Left cardiac atrium (tissue), 4 donors: Measurements from ENCODE around the gene XXYLT1. TPM values are rescaled to one million over a fixed set of nuclear protein-coding genes. Genes with fewer than 3 reads are reported as not detected.

Source experiments
- ATAC-seq, 2 donors: fragments of 200-7000 bp; cut with Tn5 transposase; one replicate each; pipeline ENCODE4 v1.9.1; 2020; ENCODE audit warnings: mild to moderate bottlenecking in 2 of 2, moderate library complexity in 2 of 2
- DNase-seq: peaks from one replicate; pipeline ENCODE4 v3.0.0-alpha.2; 2020
- intact Hi-C, 2 donors: fragments of 100-400 bp; cut with DNase I; formaldehyde crosslinking; loops; one replicate each; pipeline versions ENCODE4 v1.14.1 to v1.15.1; 2022 to 2023
- total RNA-seq, 2 donors: library from RNA; stranded (reverse); fragmentation: NEBNext Ultra II Directional; extraction: Animal tissue kit (Norgen Biotek cat#: 25700); gene quantifications; one replicate each; pipeline ENCODE4 v1.2.1, GENCODE V29; 2021
- donor health status: DM: no; HTN: yes; CAD: no.
- donor health status: DM: no; HTN: yes; CAD: no; lungs with severe emphysema.
- donor health status: DM: yes; HTN: yes; CAD: no.
- donor health status: Dilated cardiomyopathy.

Gene XXYLT1
- total RNA-seq, 2 donors from 2014 or later, result 4.2 to 8.8 TPM

DNA sequence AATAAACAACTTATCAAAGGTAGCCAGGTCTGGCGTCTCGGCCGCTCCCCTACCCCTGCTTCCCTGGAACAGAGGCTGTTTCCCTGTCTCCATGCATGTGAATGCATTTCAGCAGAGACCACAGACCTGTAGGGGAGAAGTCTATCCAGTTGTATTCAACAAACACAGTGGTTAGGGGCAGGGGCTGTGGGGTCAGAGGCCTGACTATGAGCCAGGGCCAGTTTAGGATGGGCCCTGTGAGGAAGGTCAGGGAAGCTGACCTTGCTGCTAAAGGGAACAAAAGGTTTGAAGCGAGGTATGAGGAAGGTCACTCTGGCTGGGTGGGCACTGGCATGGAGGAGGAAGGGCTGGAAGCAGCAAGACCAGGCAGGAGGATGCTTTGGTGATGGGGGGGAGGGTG lies 184.6 kb downstream of the XXYLT1 start:
- intact Hi-C loops, result no loop called here
- DNase-seq (peak; percentile 7), ATAC-seq (no peak)

DNA sequence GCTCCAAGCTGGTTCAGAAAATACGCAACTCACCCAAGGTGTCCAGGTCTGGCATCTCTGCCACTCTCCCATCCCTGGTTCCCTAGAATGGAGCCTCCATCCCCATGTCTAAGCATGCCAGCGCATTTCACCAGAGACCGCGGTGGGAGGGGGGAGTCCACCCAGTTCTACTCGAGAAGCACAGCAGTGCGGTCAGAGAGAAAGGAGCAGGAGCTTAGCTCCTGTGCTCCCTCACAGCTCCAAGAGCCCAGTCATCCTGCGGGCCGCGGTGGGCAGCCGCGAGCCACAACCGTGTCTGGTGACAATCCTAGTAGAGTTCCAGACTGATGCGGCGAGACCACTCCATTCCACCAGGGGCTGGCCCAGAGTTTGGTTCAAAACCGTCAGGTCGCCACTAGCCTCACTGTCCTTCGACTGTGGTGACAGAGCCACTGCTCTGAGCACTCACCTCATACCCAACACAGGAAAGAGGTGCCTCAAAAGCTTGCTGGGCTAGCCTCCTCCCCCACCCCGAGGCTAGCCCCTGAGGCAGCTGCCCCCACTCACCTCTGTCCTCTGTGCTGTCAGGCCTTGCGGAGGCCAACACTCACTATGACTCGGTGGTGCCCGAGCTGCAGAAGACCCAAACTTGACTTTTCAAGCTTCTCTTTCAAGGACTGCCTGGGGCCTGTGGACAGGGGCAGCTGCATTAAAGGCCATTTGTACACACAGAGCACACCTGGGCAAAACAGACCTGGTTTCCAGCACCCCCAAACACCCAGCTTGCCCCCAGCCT lies 185.4 kb downstream of the XXYLT1 start:
- ATAC-seq (no peak), DNase-seq (peak; percentile 10)
- intact Hi-C loops, result no loop called here

DNA sequence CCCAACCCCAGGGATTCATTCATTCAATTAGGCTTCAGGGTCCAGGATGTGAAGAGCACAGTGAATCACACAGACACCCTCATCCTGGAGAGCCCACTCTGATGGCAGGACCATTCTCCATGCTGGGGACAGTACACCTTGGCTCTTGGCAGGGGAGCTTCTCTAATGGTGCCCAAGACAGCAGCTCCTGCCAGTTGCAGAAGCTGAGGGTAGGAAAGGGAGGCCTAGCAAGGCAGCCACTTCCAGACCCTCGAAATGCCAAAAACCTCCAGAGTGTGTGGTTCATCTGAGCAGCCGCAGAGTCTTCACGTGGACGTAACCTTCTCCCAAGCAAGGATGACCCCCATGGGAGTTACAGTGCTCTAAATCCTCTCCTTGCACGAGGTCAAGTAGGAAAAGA lies 186.2 kb downstream of the XXYLT1 start:
- ATAC-seq, result no peak
- DNase-seq, result peak; percentile 14
- intact Hi-C loops, result no loop called here

DNA sequence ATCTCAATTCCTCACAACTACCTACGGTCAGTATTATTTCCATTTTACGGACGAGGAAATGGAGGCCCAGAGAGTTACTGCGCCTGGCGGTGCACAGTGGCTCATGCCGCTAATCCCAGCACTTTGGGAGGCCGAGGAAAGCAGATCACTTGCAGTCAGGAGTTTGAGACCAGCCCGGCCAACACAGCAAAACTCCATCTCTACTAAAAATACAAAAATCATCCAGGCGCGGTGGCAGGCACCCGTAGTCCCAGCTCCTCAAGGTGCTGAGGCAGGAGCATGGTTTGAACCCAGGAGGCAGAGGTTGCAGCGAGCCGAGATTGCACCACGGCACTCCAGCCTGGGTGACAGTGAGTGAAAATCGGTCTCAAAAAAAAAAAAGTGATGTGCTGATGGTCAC lies 187.3 kb downstream of the XXYLT1 start:
- no peak for DNase-seq
- no peak for ATAC-seq
- intact Hi-C loops, result no loop called here

DNA sequence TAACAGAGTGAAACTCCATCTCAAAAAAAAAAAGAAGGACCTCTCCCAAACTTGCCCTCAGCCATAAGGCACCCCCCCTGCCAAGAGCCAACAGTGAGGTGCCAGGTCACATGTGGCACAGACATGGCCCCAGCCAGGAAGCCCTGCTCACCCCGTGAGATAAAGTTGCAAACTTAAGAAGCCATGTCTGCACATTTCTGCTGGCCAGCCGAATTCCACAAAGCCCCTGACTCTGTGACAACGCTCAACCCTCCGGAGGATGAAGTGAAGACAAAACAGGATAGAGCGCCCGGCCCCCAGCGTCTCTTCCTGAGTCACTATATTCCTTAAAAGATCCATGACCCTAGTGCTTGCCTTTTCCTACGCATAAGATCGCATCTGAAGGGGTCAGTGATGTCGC lies 188.1 kb downstream of the XXYLT1 start:
- intact Hi-C loops, result no loop called here
- DNase-seq, result peak; percentile 17
- no peak for ATAC-seq

DNA sequence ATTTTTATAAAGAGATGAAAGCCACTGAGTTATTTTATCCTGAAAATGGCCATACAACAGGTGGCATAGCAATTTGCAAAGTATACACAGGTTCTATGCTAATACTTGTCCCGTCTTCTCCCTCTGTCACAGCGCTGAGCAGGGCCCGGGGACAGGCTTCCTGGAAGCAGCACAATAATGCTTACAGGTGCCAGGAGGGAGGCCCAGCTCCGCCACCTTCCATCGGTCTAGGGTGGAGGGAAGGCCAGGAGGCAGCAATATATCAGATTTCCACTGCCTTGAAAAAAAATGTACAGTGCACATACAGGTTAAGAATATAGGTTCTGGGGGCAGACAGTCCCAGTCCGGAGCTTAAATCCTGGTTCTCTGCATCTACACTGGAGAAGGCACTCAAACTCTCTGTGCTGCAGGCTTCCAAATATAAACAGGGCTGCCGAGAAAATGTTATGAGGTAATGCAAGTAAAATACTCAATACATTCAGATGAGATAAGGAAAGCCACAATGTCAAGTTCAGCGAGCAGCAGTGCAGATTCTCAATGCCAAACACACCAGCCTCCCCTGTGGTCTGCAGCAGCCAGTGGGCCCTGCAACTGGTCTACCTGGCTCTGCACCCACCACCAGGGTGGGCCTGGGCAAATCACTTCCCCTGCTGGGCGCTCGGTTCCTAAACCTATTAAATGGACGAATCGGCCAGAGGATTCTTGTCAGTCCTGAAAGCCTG lies 189.6 kb downstream of the XXYLT1 start:
- intact Hi-C loops, result no loop called here
- ATAC-seq, result peak; percentile 13 to 21
- peak; percentile 20 for DNase-seq

DNA sequence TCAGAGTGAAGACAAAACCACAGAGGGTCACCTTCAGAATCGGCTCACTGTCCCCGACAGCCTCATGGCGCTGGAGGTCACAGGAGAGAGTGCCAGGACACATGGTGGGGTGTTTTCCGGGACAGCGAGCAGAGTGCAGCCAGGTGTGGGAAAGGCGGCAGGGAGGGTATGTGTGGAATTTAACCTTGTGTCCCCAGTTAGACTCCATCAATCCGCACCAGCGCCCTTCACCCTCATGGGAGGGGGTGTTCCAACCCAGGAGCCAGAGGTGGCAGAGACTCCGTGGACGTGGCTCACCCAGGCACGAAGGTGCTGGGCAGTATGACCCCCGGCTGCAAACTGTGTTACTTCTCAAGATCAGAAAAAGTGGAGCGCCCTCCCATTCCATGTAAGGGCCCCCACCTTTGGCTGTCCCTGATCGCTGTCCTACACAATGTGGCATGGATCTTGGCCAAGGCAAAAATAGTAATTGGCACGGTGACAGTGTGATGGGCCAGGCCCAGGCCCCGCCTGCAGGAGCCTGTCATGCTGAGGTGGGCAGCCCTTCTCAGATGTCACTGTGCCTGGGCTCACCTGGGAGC lies 190.3 kb downstream of the XXYLT1 start:
- ATAC-seq, result peak; percentile 80 to 87

DNA sequence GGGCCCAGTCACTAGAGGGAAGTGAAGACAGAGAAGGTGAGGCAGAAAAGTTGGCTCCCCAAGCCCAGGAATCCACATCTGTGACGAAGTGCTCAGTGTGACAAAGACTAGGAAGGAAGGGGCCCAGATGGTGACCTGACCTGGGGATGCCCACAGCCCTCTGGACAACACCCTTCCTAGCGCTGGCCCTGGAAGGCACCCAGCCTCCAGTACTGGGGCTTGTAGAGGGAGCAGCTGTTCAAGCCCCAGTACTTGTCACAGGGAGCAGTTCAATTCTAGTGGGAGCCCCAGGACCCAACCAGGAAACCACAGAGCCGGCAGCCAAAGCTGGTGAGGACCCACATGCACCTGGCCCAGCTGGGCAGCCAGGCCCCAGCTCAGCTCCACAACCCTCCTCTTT lies 190.8 kb downstream of the XXYLT1 start:
- intact Hi-C loops, result no loop called here
- DNase-seq, result peak; percentile 13
- ATAC-seq, result peak; percentile 2 to 5

More for the DNA sequence above, 190.3 kb downstream of the XXYLT1 start:
- intact Hi-C loops, result no loop called here
- DNase-seq, result peak; percentile 55

DNA sequence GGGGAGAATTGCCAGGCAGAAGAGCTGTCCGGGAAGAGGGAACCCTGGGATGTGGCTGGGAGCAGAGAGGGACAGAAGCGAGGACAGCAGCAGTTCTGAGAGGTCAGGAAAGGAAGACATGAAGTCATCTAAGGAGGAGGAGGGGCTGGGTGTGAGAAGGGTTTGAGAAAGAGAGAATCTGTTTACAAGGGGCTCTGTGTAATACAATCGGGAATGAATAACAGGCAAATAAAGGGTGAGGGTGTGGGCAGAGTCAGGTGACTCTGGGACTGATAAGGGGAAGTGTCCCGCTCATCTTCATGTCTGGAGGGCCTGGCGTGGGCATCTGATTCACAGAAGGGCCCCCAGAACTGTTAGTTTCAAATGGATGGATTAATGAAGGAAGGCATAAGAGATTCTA lies 191.3 kb downstream of the XXYLT1 start:
- ATAC-seq, result peak in 1 of 2 donors; percentile 7
- DNase-seq, result peak; percentile 13
- intact Hi-C loops, result no loop called here

DNA sequence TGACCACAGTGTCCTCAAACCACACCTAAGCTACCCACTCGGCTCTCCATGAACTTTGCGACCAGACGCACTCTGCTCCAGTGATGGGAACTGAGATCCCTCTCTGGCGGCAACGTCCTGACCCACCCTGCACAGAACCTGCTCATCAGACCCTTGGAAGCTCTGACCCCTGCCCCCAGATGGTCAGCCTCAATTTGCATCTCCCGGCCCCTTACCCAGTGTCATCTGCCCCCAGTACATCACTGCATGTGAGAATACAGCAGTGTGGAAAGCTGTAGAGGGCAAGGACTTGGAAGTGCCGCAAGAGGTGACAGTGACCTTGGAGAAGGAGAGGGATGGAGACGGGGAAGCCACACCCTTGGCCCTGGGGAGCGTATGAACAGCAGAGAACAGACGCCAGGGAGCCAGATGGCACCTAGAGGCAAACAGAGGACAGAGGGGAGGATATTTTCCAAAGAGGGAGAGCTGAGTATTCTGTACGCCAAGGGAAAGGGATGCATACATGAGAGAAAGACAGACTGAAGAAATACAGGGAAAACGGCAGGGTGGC lies 192.0 kb downstream of the XXYLT1 start:
- DNase-seq (peak; percentile 11), ATAC-seq (no peak)
- intact Hi-C loops, result no loop called here

DNA sequence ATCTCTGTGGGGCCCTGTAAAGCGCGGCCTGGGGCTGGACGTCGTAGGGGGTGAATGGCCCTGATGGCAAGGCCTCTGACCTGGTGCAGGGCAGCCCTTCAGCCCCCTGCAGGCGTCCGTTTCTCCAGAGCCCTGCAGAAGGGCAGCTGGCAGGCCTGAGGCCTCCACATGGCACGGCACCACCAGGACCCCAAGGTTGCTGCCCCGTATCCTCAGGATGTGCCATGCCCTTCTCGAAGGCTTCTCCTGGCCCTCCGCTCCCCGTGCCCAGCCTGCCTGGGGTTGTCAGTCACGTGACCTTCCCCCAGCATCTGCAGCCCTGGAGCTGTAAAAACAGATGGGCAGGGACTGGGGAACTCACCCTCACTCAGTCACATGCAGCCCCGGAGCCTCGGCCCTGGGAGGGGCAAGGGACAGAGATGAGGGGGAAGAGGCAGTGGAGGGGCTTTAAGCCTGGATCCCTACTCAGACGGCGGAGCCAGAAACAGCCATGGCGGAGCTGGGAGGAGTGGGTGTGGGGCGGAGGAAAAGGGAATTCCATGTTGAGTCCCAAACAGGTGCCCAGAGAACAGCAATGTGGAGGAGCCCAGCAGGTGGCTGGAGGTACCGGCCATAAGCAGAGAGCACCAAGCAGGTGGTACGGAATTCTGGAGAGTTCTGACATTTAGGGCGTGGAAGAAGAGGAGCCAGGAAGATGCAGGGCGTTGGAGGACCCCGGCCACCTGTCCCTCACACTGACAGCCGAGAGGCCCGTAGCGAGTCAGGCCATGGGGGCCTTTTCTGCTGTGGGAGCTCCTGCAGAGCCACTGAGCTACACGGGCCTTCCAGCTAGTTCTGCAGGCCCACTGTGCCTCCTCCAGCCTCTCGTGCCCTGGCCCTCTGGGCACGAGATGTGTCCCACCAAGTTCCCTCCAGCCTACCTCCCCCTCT lies 193.1 kb downstream of the XXYLT1 start:
- ATAC-seq (no peak), DNase-seq (peak; percentile 14)
- intact Hi-C loops, result no loop called here

DNA sequence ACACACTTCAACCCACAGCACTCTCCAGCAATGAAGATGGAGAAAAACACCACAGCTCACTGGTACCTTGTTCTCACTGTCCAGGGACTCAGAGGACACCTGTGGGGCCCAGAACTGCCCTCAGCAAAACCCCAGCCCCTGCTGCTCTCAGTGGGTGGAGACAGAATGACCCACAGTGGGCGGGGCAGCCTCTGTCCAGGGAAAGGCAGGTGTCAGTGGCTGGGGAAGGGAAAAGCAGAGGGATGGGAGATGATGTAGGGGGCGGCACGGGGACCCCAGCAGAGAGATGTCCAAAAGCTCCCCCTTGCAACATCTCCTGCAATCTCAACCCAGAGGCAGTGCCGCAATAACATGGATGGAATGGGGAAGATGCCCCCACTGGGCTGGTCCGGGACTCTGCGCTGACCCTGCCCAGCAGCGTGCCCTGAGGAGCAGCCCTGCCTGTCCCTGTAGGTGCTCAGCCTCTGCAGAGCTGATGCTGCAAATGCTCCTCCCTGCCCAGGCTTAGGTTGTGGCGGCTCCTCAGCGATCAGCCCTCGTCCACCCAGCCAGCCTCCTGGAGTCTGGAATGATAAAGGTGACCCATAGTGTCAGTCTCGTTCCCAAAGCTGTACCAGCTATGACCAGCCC lies 193.9 kb downstream of the XXYLT1 start:
- peak; percentile 8 for DNase-seq
- intact Hi-C loops, result no loop called here
- ATAC-seq, result no peak

DNA sequence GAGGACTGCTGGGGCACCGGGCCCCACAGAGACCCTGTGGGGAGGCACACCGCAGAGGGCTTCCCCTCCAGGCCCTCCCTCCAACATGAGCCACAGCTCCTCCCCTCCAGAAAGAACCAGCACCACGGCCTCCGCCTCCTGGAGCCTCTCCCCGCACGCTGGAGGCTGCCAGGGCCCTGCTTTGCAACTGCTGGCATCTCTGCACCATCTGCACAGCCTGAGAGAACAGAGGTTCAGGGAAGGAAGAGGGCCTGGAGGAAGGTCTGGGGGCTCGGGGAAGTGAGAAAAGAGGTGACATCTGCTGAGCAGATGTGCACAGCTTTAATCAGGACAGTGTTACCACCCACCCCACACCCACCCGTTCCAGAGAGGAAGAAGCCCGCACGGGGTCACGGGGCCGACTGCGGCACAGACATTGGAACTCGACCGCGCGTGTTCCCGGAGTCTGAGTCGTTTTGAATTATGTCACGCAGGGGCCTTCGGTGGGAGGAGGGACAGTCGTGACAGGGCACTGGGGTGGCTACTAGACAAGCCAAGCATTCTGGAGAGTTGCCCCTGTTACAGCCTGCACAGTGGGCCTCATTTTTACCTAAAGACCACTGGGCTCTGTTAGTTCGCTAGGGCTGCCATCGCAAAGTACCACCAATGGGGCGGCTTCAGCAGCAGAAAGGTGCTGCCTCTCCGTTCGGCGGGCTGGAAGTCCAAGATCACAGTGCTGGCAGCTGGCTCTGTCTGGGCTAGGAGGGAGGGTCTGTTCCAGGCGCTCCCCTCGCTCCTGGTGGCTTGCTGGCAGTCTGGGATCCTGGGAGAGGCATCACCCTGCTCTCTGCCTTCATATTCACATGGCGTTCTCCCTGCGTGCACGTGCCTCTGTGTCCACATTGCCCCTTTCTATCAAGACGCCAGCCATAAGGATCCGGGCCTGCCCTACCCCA lies 194.8 kb downstream of the XXYLT1 start:
- DNase-seq (peak; percentile 14), ATAC-seq (no peak)
- intact Hi-C loops, result no loop called here

DNA sequence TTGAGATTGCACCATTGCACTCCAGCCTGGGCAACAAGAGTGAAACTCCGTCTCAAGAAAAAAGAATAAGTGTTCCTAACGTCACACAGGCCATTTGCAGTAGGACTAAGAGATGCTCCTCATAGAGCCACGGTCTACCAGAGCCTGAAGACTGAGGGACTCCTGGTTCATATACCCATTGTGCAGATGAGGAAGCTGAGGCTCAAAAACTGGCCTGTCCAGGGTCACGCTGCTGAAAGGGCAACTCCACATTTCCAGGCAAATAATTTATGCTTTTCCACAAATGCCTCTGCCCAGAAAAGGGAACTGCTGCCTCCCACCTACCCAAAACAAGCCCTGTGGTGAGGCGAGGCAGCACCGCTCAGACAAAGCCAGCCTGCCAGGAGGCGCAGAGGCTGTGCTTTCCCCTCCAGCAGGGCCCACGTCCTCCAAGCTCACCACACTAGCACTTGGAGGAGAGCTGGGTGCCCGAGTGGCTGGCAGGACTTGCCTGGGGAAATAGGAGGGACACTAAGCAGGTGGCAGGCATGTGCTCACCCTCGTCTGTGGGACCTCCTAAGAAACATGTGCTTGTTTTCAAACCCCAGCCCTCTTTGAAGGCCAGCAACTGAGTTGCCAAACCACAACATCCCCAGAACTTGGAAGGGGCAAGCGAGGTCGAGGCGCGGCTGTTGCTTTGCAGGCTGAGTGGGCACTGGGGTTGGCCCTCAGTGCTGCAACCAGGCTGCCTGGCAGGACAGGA lies 195.6 kb downstream of the XXYLT1 start:
- intact Hi-C loops, result no loop called here
- peak; percentile 16 for DNase-seq
- no peak for ATAC-seq

DNA sequence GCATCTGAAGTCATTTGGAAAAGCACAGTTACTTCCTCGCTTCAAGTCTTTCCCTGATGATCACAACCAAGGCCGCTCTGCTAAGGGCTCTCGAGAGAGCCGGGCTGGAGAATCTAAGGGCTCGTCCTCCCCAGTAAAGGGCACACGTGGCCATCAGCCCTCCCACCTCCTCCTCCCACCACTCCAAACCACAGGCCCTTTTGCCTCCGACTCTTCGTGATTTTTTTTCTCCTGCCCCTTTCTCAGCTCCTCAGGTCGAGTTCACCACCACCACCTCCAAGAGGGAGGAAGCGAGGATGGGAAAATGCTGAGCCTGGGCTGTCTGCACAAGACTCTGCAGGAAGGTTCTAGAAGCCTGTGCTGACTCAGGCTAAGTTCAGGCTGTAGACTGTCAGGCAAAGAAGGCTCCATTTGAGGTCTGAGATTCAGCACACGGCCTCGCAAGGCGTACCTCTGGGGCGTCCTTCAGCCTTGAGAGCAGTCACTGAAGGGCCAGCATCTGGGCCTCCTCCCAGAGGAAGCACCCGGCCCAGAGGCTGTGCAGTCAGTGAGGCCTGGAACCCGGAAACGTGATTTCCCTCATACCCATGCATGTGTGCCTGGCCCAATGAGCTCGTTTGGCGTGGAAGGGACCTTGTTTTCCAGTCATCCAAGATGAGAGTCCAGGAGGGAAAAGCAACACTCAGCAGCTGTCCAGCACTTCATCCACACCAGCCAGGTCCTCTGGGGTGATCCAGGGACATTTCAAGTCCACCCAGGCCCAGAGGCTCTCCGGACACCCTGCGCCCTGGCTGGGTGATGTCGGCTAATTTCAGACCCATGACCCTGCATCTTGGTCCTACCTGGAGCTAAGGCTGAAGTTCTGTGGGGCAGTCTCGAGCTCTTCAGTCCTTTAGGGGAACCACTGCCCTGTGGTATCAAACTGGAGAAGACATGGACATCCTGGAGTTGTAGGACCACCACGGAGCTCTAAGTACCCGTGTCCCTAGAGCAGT lies 196.8 kb downstream of the XXYLT1 start:
- intact Hi-C loops, result no loop called here
- DNase-seq (peak; percentile 12), ATAC-seq (no peak)
